Measurements from ENCODE around the gene MXRA8.
"Not testable (repeated sequence)": the region's sequence is repeated elsewhere in the genome, so short reads cannot be mapped to it uniquely, and the experiment has no call there.

Gene MXRA8

GRCh38 chr1:1318777-1319645 is 39.3 kb downstream of the MXRA8 start:
- no peak for DNase-seq

- DNase-seq = no peak
Measured at GRCh38 chr1:1318131-1318652, 40.2 kb downstream of the MXRA8 start.

- DNase-seq = no peak
Measured at GRCh38 chr1:1317420-1317819, 40.9 kb downstream of the MXRA8 start.

- DNase-seq = not testable (repeated sequence)
Measured at GRCh38 chr1:1316199-1316598, 42.2 kb downstream of the MXRA8 start.

- DNase-seq = no peak
Measured at GRCh38 chr1:1315435-1315954, 42.9 kb downstream of the MXRA8 start.

- DNase-seq = no peak
Measured at GRCh38 chr1:1314678-1315335, 43.5 kb downstream of the MXRA8 start.

- no peak for DNase-seq
Measured at GRCh38 chr1:1314237-1314586, 44.1 kb downstream of the MXRA8 start.

- DNase-seq = no peak
Measured at GRCh38 chr1:1313500-1314236, 44.7 kb downstream of the MXRA8 start.

GRCh38 chr1:1312450-1313314 is 45.7 kb downstream of the MXRA8 start:
- no peak for DNase-seq

GRCh38 chr1:1311107-1312104 is 46.9 kb downstream of the MXRA8 start:
- DNase-seq = no peak

- DNase-seq = no peak
Measured at GRCh38 chr1:1310476-1311053, 47.8 kb downstream of the MXRA8 start.

- DNase-seq = no peak
Measured at GRCh38 chr1:1310109-1310385, 48.3 kb downstream of the MXRA8 start.

- no peak for DNase-seq
Measured at GRCh38 chr1:1309251-1310108, 48.9 kb downstream of the MXRA8 start.

GRCh38 chr1:1308756-1309250 is 49.6 kb downstream of the MXRA8 start:
- DNase-seq = no peak

GRCh38 chr1:1307923-1308755 is 50.2 kb downstream of the MXRA8 start, which contains the start of the genes ACAP3 and PUSL1:
TSS of gene ACAP3 (minus strand) at chr1:1307930. CDS start at chr1:1307815, 115 bp downstream.
TSS of gene PUSL1 (plus strand) at chr1:1308597. CDS start at chr1:1308644, 47 bp downstream.
- DNase-seq = peak; percentile 96

- DNase-seq = no peak
Measured at GRCh38 chr1:1307261-1307922, 51.0 kb downstream of the MXRA8 start.

GRCh38 chr1:1306661-1307260 is 51.6 kb downstream of the MXRA8 start:
- no peak for DNase-seq
